ENCODE results near the gene TRIM33.
"Not testable (repeated sequence)": the region's sequence is repeated elsewhere in the genome, so short reads cannot be mapped to it uniquely, and the experiment has no call there.

The TRIM33 gene

GRCh38 chr1:114490274-114490693, 20.7 kb downstream of the TRIM33 start:
- Histone ChIP-seq H3K27me3 (ENCODE audit: insufficient read depth, low read length) (no peaks in the 10 kb centered on the region), H3K27ac (ENCODE audit: low read depth, low read length) (no peak overlapping the region), H3K9ac (ENCODE audit: low read depth, low read length) (no peak overlapping the region), H3K36me3 (ENCODE audit: insufficient read depth, low read length) (0 out of 2 replicates have a peak, but pooled peaks cover 3% of the 10 kb centered on the region), H3K9me3 (ENCODE audit: insufficient read depth, low read depth, low read length) (no peaks in the 10 kb centered on the region), H3K4me3 (ENCODE audit: low read length) (no peak overlapping the region), H3K4me1 (ENCODE audit: insufficient read depth, low read length) (no peaks in the 10 kb centered on the region)
- 100% methylated on average over 1 of the region's 1 CpG for WGBS

GRCh38 chr1:114488739-114489138, 22.3 kb downstream of the TRIM33 start:
- Histone ChIP-seq H3K9me3 (ENCODE audit: insufficient read depth, low read depth, low read length) (no peaks in the 10 kb centered on the region), H3K9ac (ENCODE audit: low read depth, low read length) (no peak overlapping the region), H3K36me3 (ENCODE audit: insufficient read depth, low read length) (0 out of 2 replicates have a peak, but pooled peaks cover 3% of the 10 kb centered on the region), H3K4me3 (ENCODE audit: low read length) (no peak overlapping the region), H3K27ac (ENCODE audit: low read depth, low read length) (no peak overlapping the region), H3K27me3 (ENCODE audit: insufficient read depth, low read length) (no peaks in the 10 kb centered on the region), H3K4me1 (ENCODE audit: insufficient read depth, low read length) (no peaks in the 10 kb centered on the region)
- WGBS = 94% methylated on average over 2 of the region's 2 CpGs

DNA sequence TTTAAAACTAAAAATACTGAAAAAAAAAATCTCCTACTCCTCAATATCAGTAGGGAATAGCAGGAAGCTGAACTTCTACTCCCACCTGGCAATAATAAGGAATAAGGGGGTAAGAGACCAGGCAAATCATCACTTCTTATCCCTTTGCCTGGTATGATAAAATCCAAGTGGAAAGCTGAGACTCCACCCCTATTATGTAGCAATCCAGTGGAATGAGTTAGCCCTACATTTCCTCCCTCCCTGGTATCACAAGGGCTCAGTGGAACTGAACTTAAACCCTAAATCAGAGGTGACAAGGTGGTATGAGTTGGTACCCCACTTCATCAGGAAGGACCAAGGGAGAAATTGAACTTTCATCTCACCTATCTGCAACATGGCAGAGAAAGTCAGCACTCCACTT, 25.7 kb downstream of the TRIM33 start:
- H3K4me1 ChIP-seq (ENCODE audit: insufficient read depth, low read length) = no peaks in the 10 kb centered on the region
- no peak overlapping the region for H3K27ac ChIP-seq (ENCODE audit: low read depth, low read length)
- H3K36me3 ChIP-seq (ENCODE audit: insufficient read depth, low read length) = no peaks in the 10 kb centered on the region
- H3K27me3 ChIP-seq (ENCODE audit: insufficient read depth, low read length) = no peaks in the 10 kb centered on the region
- no peak overlapping the region for H3K9ac ChIP-seq (ENCODE audit: low read depth, low read length)
- H3K4me3 ChIP-seq (ENCODE audit: low read length) = no peak overlapping the region
- H3K9me3 ChIP-seq (ENCODE audit: insufficient read depth, low read depth, low read length) = no peaks in the 10 kb centered on the region

GRCh38 chr1:114482585-114482984, 28.4 kb downstream of the TRIM33 start:
- Histone ChIP-seq H3K27me3 (ENCODE audit: insufficient read depth, low read length) (no peaks in the 10 kb centered on the region), H3K36me3 (ENCODE audit: insufficient read depth, low read length) (no peaks in the 10 kb centered on the region), H3K4me1 (ENCODE audit: insufficient read depth, low read length) (peaks cover 8% of the 10 kb centered on the region), H3K4me3 (ENCODE audit: low read length) (no peak overlapping the region), H3K27ac (ENCODE audit: low read depth, low read length) (no peak overlapping the region), H3K9ac (ENCODE audit: low read depth, low read length) (no peak overlapping the region), H3K9me3 (ENCODE audit: insufficient read depth, low read depth, low read length) (no peaks in the 10 kb centered on the region; the same call in 1 of the 2 replicates)
- WGBS = 88% methylated on average over 3 of the region's 3 CpGs

- 97% methylated on average over 17 of the region's 17 CpGs for WGBS
- H3K9me3 ChIP-seq (ENCODE audit: insufficient read depth, low read depth, low read length) = not testable (repeated sequence)
Measured at GRCh38 chr1:114479636-114480035, 31.4 kb downstream of the TRIM33 start.

DNA sequence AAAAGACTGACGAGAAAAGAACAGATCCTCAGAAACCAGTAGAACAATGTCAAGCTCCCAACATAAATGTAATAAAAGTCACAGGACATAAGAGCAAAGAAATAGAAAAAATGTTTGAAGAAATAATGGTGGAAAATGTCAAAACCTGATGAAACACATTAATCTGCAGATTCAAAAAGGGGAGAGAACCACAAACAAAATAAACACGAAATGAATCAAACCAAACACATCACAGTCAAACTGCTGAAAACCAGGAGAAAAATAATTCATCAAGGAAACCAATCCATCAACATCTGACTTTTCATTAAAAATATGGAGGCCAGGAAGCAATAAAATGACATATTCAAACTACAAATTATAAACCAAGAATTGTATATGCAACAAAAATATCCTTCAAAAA, 31.9 kb downstream of the TRIM33 start:
- Histone ChIP-seq H3K4me3 (ENCODE audit: low read length) (no peak overlapping the region), H3K9ac (ENCODE audit: low read depth, low read length) (no peak overlapping the region)

More at GRCh38 chr1:114479636-114480035, 31.4 kb downstream of the TRIM33 start:
- H3K4me1 ChIP-seq (ENCODE audit: insufficient read depth, low read length); H3K27me3 ChIP-seq (ENCODE audit: insufficient read depth, low read length); H3K27ac ChIP-seq (ENCODE audit: low read depth, low read length); H3K4me3 ChIP-seq (ENCODE audit: low read length); H3K36me3 ChIP-seq (ENCODE audit: insufficient read depth, low read length); H3K9ac ChIP-seq (ENCODE audit: low read depth, low read length): not testable (repeated sequence)

GRCh38 chr1:114473796-114474195, 37.2 kb downstream of the TRIM33 start:
- Histone ChIP-seq H3K36me3 (ENCODE audit: insufficient read depth, low read length) (no peaks in the 10 kb centered on the region), H3K27me3 (ENCODE audit: insufficient read depth, low read length) (no peaks in the 10 kb centered on the region), H3K9ac (ENCODE audit: low read depth, low read length) (no peak overlapping the region), H3K27ac (ENCODE audit: low read depth, low read length) (no peak overlapping the region), H3K9me3 (ENCODE audit: insufficient read depth, low read depth, low read length) (no peaks in the 10 kb centered on the region; the same call in 1 of the 2 replicates), H3K4me3 (ENCODE audit: low read length) (no peak overlapping the region), H3K4me1 (ENCODE audit: insufficient read depth, low read length) (peaks cover 12% of the 10 kb centered on the region)
- WGBS = 98% methylated on average over 5 of the region's 6 CpGs

More for the DNA sequence above, 31.9 kb downstream of the TRIM33 start:
- Histone ChIP-seq H3K27ac (ENCODE audit: low read depth, low read length) (no peak overlapping the region), H3K4me1 (ENCODE audit: insufficient read depth, low read length) (peaks cover 8% of the 10 kb centered on the region), H3K9me3 (ENCODE audit: insufficient read depth, low read depth, low read length) (no peaks in the 10 kb centered on the region; the same call in 1 of the 2 replicates), H3K36me3 (ENCODE audit: insufficient read depth, low read length) (no peaks in the 10 kb centered on the region), H3K27me3 (ENCODE audit: insufficient read depth, low read length) (no peaks in the 10 kb centered on the region)
- 88% methylated on average over 2 of the region's 2 CpGs for WGBS

- H3K27me3 ChIP-seq (ENCODE audit: insufficient read depth, low read length) = no peaks in the 10 kb centered on the region
- H3K4me1 ChIP-seq (ENCODE audit: insufficient read depth, low read length) = peaks cover 9% of the 10 kb centered on the region; the same call in 1 of the 2 replicates
- H3K36me3 ChIP-seq (ENCODE audit: insufficient read depth, low read length) = no peaks in the 10 kb centered on the region
- H3K4me3 ChIP-seq (ENCODE audit: low read length) = no peak overlapping the region
- no peaks in the 10 kb centered on the region for H3K9me3 ChIP-seq (ENCODE audit: insufficient read depth, low read depth, low read length)
- WGBS = 97% methylated on average over 3 of the region's 3 CpGs
- no peak overlapping the region for H3K9ac ChIP-seq (ENCODE audit: low read depth, low read length)
- H3K27ac ChIP-seq (ENCODE audit: low read depth, low read length) = no peak overlapping the region
Measured at GRCh38 chr1:114472408-114472807, 38.6 kb downstream of the TRIM33 start.

- Histone ChIP-seq H3K9ac (ENCODE audit: low read depth, low read length) (no peak overlapping the region), H3K4me3 (ENCODE audit: low read length) (no peak overlapping the region), H3K9me3 (ENCODE audit: insufficient read depth, low read depth, low read length) (no peaks in the 10 kb centered on the region), H3K27ac (ENCODE audit: low read depth, low read length) (no peak overlapping the region), H3K36me3 (ENCODE audit: insufficient read depth, low read length) (no peaks in the 10 kb centered on the region), H3K4me1 (ENCODE audit: insufficient read depth, low read length) (peaks cover 9% of the 10 kb centered on the region; the same call in 1 of the 2 replicates), H3K27me3 (ENCODE audit: insufficient read depth, low read length) (no peaks in the 10 kb centered on the region)
- WGBS = 77% methylated on average over 5 of the region's 5 CpGs
Measured at GRCh38 chr1:114470681-114471080, 40.3 kb downstream of the TRIM33 start.

DNA sequence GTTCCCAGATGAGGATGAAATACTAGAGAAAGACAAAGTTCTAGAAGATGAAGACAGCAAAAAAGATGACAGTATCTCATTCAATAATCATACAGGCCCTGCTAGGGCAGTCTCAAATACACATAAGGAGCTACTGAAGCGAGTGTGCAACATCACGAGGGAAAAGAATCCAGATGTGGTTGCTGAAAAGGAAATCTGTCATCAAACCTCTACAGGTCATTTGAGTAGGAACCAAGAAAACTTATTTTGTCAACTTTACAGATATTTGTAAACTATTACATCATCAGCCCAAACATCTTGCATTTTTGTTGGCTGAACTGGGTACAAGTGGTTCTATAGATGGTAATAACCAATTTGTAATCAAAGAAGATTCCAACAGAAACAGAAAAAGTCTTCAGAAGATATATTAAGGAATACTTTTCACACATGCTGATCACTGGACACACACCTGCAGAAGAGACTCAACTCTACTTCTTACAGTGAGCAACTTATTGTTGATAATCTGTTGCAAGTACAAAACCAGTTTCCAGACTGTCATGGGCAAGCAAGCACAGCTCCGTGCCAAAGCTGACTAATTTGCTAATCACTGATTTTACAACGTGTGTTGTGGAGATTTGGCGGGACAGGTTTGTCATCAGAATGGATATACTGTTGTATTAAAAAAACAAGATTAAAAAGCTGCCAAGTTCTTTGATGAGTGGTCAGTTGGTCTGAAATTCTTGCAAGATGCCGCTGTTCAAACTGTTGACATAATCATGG, 42.1 kb downstream of the TRIM33 start:
- no peaks in the 10 kb centered on the region for H3K36me3 ChIP-seq (ENCODE audit: insufficient read depth, low read length)
- peaks cover 20% of the 10 kb centered on the region for H3K4me1 ChIP-seq (ENCODE audit: insufficient read depth, low read length)
- no peak overlapping the region for H3K4me3 ChIP-seq (ENCODE audit: low read length)
- H3K9me3 ChIP-seq (ENCODE audit: insufficient read depth, low read depth, low read length) = no peaks in the 10 kb centered on the region
- H3K27me3 ChIP-seq (ENCODE audit: insufficient read depth, low read length) = no peaks in the 10 kb centered on the region
- no peak overlapping the region for H3K9ac ChIP-seq (ENCODE audit: low read depth, low read length)
- WGBS = 85% methylated on average over 6 of the region's 6 CpGs
- H3K27ac ChIP-seq (ENCODE audit: low read depth, low read length) = no peak overlapping the region

DNA sequence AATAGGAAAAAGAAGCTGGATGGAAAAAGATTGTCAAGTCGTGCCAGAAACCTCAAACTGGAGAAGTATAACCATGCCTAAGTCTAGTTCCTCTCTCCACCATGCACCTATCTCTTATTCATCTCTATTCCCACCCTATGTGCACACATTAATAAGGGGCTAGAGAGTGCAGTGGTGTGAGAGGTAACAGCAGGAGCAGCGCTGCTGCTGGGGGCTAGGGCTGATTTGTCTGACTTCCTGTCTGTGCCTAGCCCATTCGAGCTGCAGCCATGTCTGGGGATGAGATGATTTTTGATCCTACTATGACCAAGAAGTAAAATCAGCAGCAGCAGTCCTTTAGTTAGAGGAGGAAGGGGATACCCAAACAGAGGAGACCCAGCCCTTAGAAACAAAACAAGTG, 43.0 kb downstream of the TRIM33 start:
- WGBS = 89% methylated on average over 2 of the region's 3 CpGs
- no peaks in the 10 kb centered on the region for H3K27me3 ChIP-seq (ENCODE audit: insufficient read depth, low read length)
- H3K27ac ChIP-seq (ENCODE audit: low read depth, low read length) = no peak overlapping the region
- no peak overlapping the region for H3K9ac ChIP-seq (ENCODE audit: low read depth, low read length)
- H3K4me1 ChIP-seq (ENCODE audit: insufficient read depth, low read length) = peaks cover 16% of the 10 kb centered on the region
- no peak overlapping the region for H3K4me3 ChIP-seq (ENCODE audit: low read length)
- H3K36me3 ChIP-seq (ENCODE audit: insufficient read depth, low read length) = peaks cover 4% of the 10 kb centered on the region
- no peaks in the 10 kb centered on the region for H3K9me3 ChIP-seq (ENCODE audit: insufficient read depth, low read depth, low read length)
